ENCODE data around the gene LRTM2.

- TF ChIP-seq EP300 (IDR thresholded peaks at IDR 0.05; ENCODE audit: low read length) (no peak), LEF1 (IDR thresholded peaks at IDR 0.05) (no peak), TAF1 (IDR thresholded peaks at IDR 0.05; ENCODE audit: control insufficient read depth, extremely low read depth, insufficient read depth, low read length, severe bottlenecking) (no peak), HMGXB4 (CRISPR knock-in tag; IDR thresholded peaks at IDR 0.05) (no peak), GATA2 (CRISPR knock-in tag; IDR thresholded peaks at IDR 0.05) (no peak)
These were observed 51.6 kb downstream of the LRTM2 start for GRCh38 chr12:1872001-1872400.

Data from K562 (cell line).